ENCODE measurements around the gene CCDC174. TPM values are rescaled to one million over a fixed set of nuclear protein-coding genes. Genes with fewer than 3 reads are reported as not detected.

CCDC174 gene
- total RNA-seq, 1 experiment from 2014 or later, result 16.7 TPM

GRCh38 chr3:14689247-14689980, 37.9 kb downstream of the CCDC174 start:
- Histone ChIP-seq H3K4me1 (ENCODE audit: low read length) (peaks cover 25% of the 10 kb centered on the region), H3K27ac (ENCODE audit: low read length) (no peak overlapping the region), H2AFZ (ENCODE audit: low read length) (no peak overlapping the region), H3K4me2 (ENCODE audit: low read depth, low read length, poor library complexity, severe bottlenecking) (peak overlapping the region; percentile 50), H3K79me2 (ENCODE audit: low read length) (no peaks in the 10 kb centered on the region), H3K36me3 (ENCODE audit: insufficient read depth, low read length) (no peaks in the 10 kb centered on the region), H3K27me3 (ENCODE audit: low read length) (no peaks in the 10 kb centered on the region), H3K4me3 (ENCODE audit: low read length) (no peak overlapping the region), H3K9me2 (replicated peaks; ENCODE audit: insufficient read depth, low read length) (no peaks in the 10 kb centered on the region), H3K9me3 (ENCODE audit: low read length) (no peaks in the 10 kb centered on the region), H3K9ac (ENCODE audit: low read length) (no peak overlapping the region), H4K20me1 (ENCODE audit: insufficient read depth, low read depth, low read length) (no peaks in the 10 kb centered on the region)
- no peak for DNase-seq

- Histone ChIP-seq H3K36me3 (ENCODE audit: insufficient read depth, low read length) (no peaks in the 10 kb centered on the region), H3K27ac (ENCODE audit: low read length) (no peak overlapping the region), H3K9me3 (ENCODE audit: low read length) (no peaks in the 10 kb centered on the region), H3K79me2 (ENCODE audit: low read length) (no peaks in the 10 kb centered on the region), H3K9ac (ENCODE audit: low read length) (no peak overlapping the region), H3K4me1 (ENCODE audit: low read length) (peaks cover 25% of the 10 kb centered on the region), H4K20me1 (ENCODE audit: insufficient read depth, low read depth, low read length) (no peaks in the 10 kb centered on the region), H3K9me2 (replicated peaks; ENCODE audit: insufficient read depth, low read length) (no peaks in the 10 kb centered on the region), H3K27me3 (ENCODE audit: low read length) (no peaks in the 10 kb centered on the region), H3K4me3 (ENCODE audit: low read length) (no peak overlapping the region), H2AFZ (ENCODE audit: low read length) (no peak overlapping the region), H3K4me2 (ENCODE audit: low read depth, low read length, poor library complexity, severe bottlenecking) (no peak overlapping the region)
- no peak for DNase-seq
Observed at GRCh38 chr3:14691239-14691638, 39.7 kb downstream of the CCDC174 start.

- H3K4me3 ChIP-seq (ENCODE audit: low read length), result no peak overlapping the region
- H3K9me2 ChIP-seq (replicated peaks; ENCODE audit: insufficient read depth, low read length), result no peaks in the 10 kb centered on the region
- no peak overlapping the region for H3K9ac ChIP-seq (ENCODE audit: low read length)
- H3K27ac ChIP-seq (ENCODE audit: low read length), result no peak overlapping the region
- H3K27me3 ChIP-seq (ENCODE audit: low read length), result no peaks in the 10 kb centered on the region
- no peaks in the 10 kb centered on the region for H4K20me1 ChIP-seq (ENCODE audit: insufficient read depth, low read depth, low read length)
- H2AFZ ChIP-seq (ENCODE audit: low read length), result no peak overlapping the region
- H3K9me3 ChIP-seq (ENCODE audit: low read length), result no peaks in the 10 kb centered on the region
- no peak overlapping the region for H3K4me2 ChIP-seq (ENCODE audit: low read depth, low read length, poor library complexity, severe bottlenecking)
- no peak for DNase-seq
- H3K4me1 ChIP-seq (ENCODE audit: low read length), result peaks cover 25% of the 10 kb centered on the region
- H3K79me2 ChIP-seq (ENCODE audit: low read length), result no peaks in the 10 kb centered on the region
- no peaks in the 10 kb centered on the region for H3K36me3 ChIP-seq (ENCODE audit: insufficient read depth, low read length)
Observed at GRCh38 chr3:14691719-14692118, 40.2 kb downstream of the CCDC174 start.

- H3K9me2 ChIP-seq (replicated peaks; ENCODE audit: insufficient read depth, low read length), result no peaks in the 10 kb centered on the region
- H2AFZ ChIP-seq (ENCODE audit: low read length), result no peak overlapping the region
- no peaks in the 10 kb centered on the region for H3K79me2 ChIP-seq (ENCODE audit: low read length)
- no peak overlapping the region for H3K27ac ChIP-seq (ENCODE audit: low read length)
- H3K9ac ChIP-seq (ENCODE audit: low read length), result no peak overlapping the region
- H3K9me3 ChIP-seq (ENCODE audit: low read length), result no peaks in the 10 kb centered on the region
- H4K20me1 ChIP-seq (ENCODE audit: insufficient read depth, low read depth, low read length), result no peaks in the 10 kb centered on the region
- H3K27me3 ChIP-seq (ENCODE audit: low read length), result no peaks in the 10 kb centered on the region
- H3K36me3 ChIP-seq (ENCODE audit: insufficient read depth, low read length), result no peaks in the 10 kb centered on the region
- no peak for DNase-seq
- no peak overlapping the region for H3K4me2 ChIP-seq (ENCODE audit: low read depth, low read length, poor library complexity, severe bottlenecking)
- H3K4me3 ChIP-seq (ENCODE audit: low read length), result no peak overlapping the region
- H3K4me1 ChIP-seq (ENCODE audit: low read length), result no peaks in the 10 kb centered on the region; the same call in 1 of the 2 replicates
Observed at GRCh38 chr3:14698601-14699244, 47.2 kb downstream of the CCDC174 start.

- no peak for DNase-seq
- H3K79me2 ChIP-seq (ENCODE audit: low read length), result no peaks in the 10 kb centered on the region
- H3K4me2 ChIP-seq (ENCODE audit: low read depth, low read length, poor library complexity, severe bottlenecking), result no peak overlapping the region
- no peaks in the 10 kb centered on the region for H4K20me1 ChIP-seq (ENCODE audit: insufficient read depth, low read depth, low read length)
- no peak overlapping the region for H2AFZ ChIP-seq (ENCODE audit: low read length)
- H3K27me3 ChIP-seq (ENCODE audit: low read length), result no peaks in the 10 kb centered on the region
- H3K9ac ChIP-seq (ENCODE audit: low read length), result no peak overlapping the region
- H3K4me1 ChIP-seq (ENCODE audit: low read length), result no peaks in the 10 kb centered on the region; the same call in 1 of the 2 replicates
- no peaks in the 10 kb centered on the region for H3K9me3 ChIP-seq (ENCODE audit: low read length)
- no peak overlapping the region for H3K4me3 ChIP-seq (ENCODE audit: low read length)
- no peak overlapping the region for H3K27ac ChIP-seq (ENCODE audit: low read length)
- no peaks in the 10 kb centered on the region for H3K36me3 ChIP-seq (ENCODE audit: insufficient read depth, low read length)
- no peaks in the 10 kb centered on the region for H3K9me2 ChIP-seq (replicated peaks; ENCODE audit: insufficient read depth, low read length)
Observed at GRCh38 chr3:14699643-14700042, 48.1 kb downstream of the CCDC174 start.

GRCh38 chr3:14700891-14701290, 49.3 kb downstream of the CCDC174 start:
- no peaks in the 10 kb centered on the region for H4K20me1 ChIP-seq (ENCODE audit: insufficient read depth, low read depth, low read length)
- H3K9me2 ChIP-seq (replicated peaks; ENCODE audit: insufficient read depth, low read length), result no peaks in the 10 kb centered on the region
- no peak overlapping the region for H3K27ac ChIP-seq (ENCODE audit: low read length)
- no peak for DNase-seq
- no peak overlapping the region for H3K4me3 ChIP-seq (ENCODE audit: low read length)
- H3K4me1 ChIP-seq (ENCODE audit: low read length), result no peaks in the 10 kb centered on the region; the same call in 1 of the 2 replicates
- no peaks in the 10 kb centered on the region for H3K9me3 ChIP-seq (ENCODE audit: low read length)
- no peak overlapping the region for H3K4me2 ChIP-seq (ENCODE audit: low read depth, low read length, poor library complexity, severe bottlenecking)
- H2AFZ ChIP-seq (ENCODE audit: low read length), result no peak overlapping the region
- no peaks in the 10 kb centered on the region for H3K36me3 ChIP-seq (ENCODE audit: insufficient read depth, low read length)
- no peaks in the 10 kb centered on the region for H3K79me2 ChIP-seq (ENCODE audit: low read length)
- H3K9ac ChIP-seq (ENCODE audit: low read length), result no peak overlapping the region
- H3K27me3 ChIP-seq (ENCODE audit: low read length), result no peaks in the 10 kb centered on the region

GRCh38 chr3:14701676-14702075, 50.1 kb downstream of the CCDC174 start:
- Histone ChIP-seq H2AFZ (ENCODE audit: low read length) (no peak overlapping the region), H3K4me3 (ENCODE audit: low read length) (no peak overlapping the region), H3K9ac (ENCODE audit: low read length) (no peak overlapping the region), H4K20me1 (ENCODE audit: insufficient read depth, low read depth, low read length) (no peaks in the 10 kb centered on the region), H3K27ac (ENCODE audit: low read length) (no peak overlapping the region), H3K4me2 (ENCODE audit: low read depth, low read length, poor library complexity, severe bottlenecking) (no peak overlapping the region), H3K36me3 (ENCODE audit: insufficient read depth, low read length) (no peaks in the 10 kb centered on the region), H3K4me1 (ENCODE audit: low read length) (no peaks in the 10 kb centered on the region; the same call in 1 of the 2 replicates), H3K9me3 (ENCODE audit: low read length) (no peaks in the 10 kb centered on the region), H3K27me3 (ENCODE audit: low read length) (no peaks in the 10 kb centered on the region), H3K79me2 (ENCODE audit: low read length) (no peaks in the 10 kb centered on the region), H3K9me2 (replicated peaks; ENCODE audit: insufficient read depth, low read length) (no peaks in the 10 kb centered on the region)
- DNase-seq, result no peak

GRCh38 chr3:14703128-14703750, 51.7 kb downstream of the CCDC174 start:
- H3K9me3 ChIP-seq (ENCODE audit: low read length), result no peaks in the 10 kb centered on the region
- H3K4me2 ChIP-seq (ENCODE audit: low read depth, low read length, poor library complexity, severe bottlenecking), result no peak overlapping the region
- no peak for DNase-seq
- H3K27ac ChIP-seq (ENCODE audit: low read length), result no peak overlapping the region
- no peaks in the 10 kb centered on the region for H3K36me3 ChIP-seq (ENCODE audit: insufficient read depth, low read length)
- no peaks in the 10 kb centered on the region for H4K20me1 ChIP-seq (ENCODE audit: insufficient read depth, low read depth, low read length)
- no peaks in the 10 kb centered on the region for H3K27me3 ChIP-seq (ENCODE audit: low read length)
- no peak overlapping the region for H3K9ac ChIP-seq (ENCODE audit: low read length)
- no peak overlapping the region for H3K4me3 ChIP-seq (ENCODE audit: low read length)
- H3K79me2 ChIP-seq (ENCODE audit: low read length), result no peaks in the 10 kb centered on the region
- H2AFZ ChIP-seq (ENCODE audit: low read length), result no peak overlapping the region
- H3K4me1 ChIP-seq (ENCODE audit: low read length), result no peaks in the 10 kb centered on the region; the same call in 1 of the 2 replicates
- no peaks in the 10 kb centered on the region for H3K9me2 ChIP-seq (replicated peaks; ENCODE audit: insufficient read depth, low read length)

Data from Karpas-422 (cell line).